GM12892 (cell line): Measurements from ENCODE around the gene ZFX.

ENCODE experiments used
- POLR2A ChIP-seq: IDR thresholded peaks from 2 replicates; pipeline ENCODE4 v1.6.1; 2011; ENCODE audit warnings: low read depth, low read length, control low read depth
- POLR2AphosphoS5 ChIP-seq: IDR thresholded peaks from 2 replicates; pipeline ENCODE4 v1.6.1; 2011; ENCODE audit warnings: low read depth, low read length, control low read depth
- TAF1 ChIP-seq: IDR thresholded peaks from 2 replicates; pipeline ENCODE4 v1.6.1; 2011; ENCODE audit warnings: low read depth, mild to moderate bottlenecking, control low read depth, low read length, borderline replicate concordance

DNA sequence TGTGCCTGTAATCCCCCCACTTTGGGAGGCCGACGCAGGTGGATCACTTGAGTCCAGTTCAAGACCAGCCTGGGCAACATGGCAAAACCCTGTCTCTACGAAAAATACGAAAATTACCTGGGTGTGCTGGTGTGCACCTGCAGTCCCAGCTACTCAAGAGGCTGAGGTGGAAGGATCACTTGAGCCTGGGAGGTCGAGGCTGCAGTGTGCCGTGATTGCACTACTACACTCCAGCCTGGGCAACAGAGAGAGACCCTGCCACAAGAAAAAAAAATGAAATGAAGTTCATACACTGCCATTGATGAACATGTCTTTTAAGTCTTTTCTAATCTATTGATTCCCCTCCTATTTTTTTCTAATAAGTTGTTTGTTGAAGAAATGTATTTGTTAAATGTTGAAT, 5.0 kb upstream of the ZFX start:
- TF ChIP-seq POLR2A = no peak
- no peak for TF ChIP-seq TAF1
- TF ChIP-seq POLR2AphosphoS5 = no peak
